Chondrocyte (in vitro differentiated cells): ENCODE data around the gene DGKB. TPM values are rescaled to one million over a fixed set of nuclear protein-coding genes. Genes with fewer than 3 reads are reported as not detected.

Experiments used
- DNase-seq: peaks from one replicate; pipeline ENCODE4 v3.0.0; 2021; ENCODE audit warnings: mixed read lengths, low spot score
- H3K27ac Mint-ChIP-seq: one replicate; pipeline ENCODE4 v1.8.0; 2021; ENCODE audit warnings: mild to moderate bottlenecking, moderate library complexity, mixed read lengths; ENCODE audit not compliant: unreplicated experiment
- H3K27me3 Mint-ChIP-seq: 2 replicates; pipeline ENCODE4 v1.8.0; 2021; ENCODE audit warnings: low read depth, mixed read lengths
- H3K36me3 Mint-ChIP-seq: 2 replicates; pipeline ENCODE4 v1.8.0; 2021; ENCODE audit warnings: low read depth, mixed read lengths
- H3K4me1 Mint-ChIP-seq: 2 replicates; pipeline ENCODE4 v1.8.0; 2021; ENCODE audit warnings: low read depth, mild to moderate bottlenecking, mixed read lengths
- H3K4me3 Mint-ChIP-seq: one replicate; pipeline ENCODE4 v1.8.0; 2021; ENCODE audit warnings: mild to moderate bottlenecking, moderate library complexity, mixed read lengths; ENCODE audit not compliant: unreplicated experiment
- H3K9me3 Mint-ChIP-seq: 2 replicates; pipeline ENCODE4 v1.8.0; 2021; ENCODE audit warnings: low read depth, mixed read lengths
- total RNA-seq: library from RNA; stranded (reverse); gene quantifications from 3 replicates; pipeline ENCODE4 v1.2.1, GENCODE V29; 2021
- TF ChIP-seq, protein P1 (sequence below): fragments of 200-600 bp; sonication (generic); IDR thresholded peaks from 2 replicates; pipeline ENCODE4 v1.5.0; 2021; ENCODE audit warnings: antibody characterized with exemption, mild to moderate bottlenecking, moderate library complexity

DGKB gene
- total RNA-seq, 1 donor from 2014 or later, result 0.60 TPM

DNA sequence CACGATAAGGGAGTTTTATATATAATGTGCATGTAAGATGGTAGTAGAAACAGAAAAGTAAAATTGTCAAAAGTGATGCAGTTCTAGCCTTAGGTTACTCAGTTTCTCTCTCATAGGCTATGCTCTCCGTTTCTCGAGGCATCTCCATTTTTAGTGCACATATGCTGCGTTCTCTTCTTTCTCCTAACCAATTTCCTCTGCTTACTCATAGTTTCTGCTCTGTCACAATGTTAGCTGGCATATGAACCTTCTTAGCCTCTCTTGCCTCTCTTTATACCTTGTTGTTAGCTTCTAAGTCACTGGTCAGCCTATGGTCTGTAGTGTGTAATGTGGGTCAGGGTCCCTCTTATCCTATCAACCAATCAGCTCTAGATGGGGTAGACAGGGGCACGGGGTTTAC, 632.5 kb downstream of the DGKB start:
- no peaks in the 10 kb centered on the region for H3K4me1 Mint-ChIP-seq
- no peak for DNase-seq
- H3K27me3 Mint-ChIP-seq, result no peaks in the 10 kb centered on the region
- H3K36me3 Mint-ChIP-seq, result no peaks in the 10 kb centered on the region
- TF ChIP-seq, protein P1, sequence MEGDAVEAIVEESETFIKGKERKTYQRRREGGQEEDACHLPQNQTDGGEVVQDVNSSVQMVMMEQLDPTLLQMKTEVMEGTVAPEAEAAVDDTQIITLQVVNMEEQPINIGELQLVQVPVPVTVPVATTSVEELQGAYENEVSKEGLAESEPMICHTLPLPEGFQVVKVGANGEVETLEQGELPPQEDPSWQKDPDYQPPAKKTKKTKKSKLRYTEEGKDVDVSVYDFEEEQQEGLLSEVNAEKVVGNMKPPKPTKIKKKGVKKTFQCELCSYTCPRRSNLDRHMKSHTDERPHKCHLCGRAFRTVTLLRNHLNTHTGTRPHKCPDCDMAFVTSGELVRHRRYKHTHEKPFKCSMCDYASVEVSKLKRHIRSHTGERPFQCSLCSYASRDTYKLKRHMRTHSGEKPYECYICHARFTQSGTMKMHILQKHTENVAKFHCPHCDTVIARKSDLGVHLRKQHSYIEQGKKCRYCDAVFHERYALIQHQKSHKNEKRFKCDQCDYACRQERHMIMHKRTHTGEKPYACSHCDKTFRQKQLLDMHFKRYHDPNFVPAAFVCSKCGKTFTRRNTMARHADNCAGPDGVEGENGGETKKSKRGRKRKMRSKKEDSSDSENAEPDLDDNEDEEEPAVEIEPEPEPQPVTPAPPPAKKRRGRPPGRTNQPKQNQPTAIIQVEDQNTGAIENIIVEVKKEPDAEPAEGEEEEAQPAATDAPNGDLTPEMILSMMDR, result no peak
- H3K4me3 Mint-ChIP-seq, result no peak overlapping the region
- no peaks in the 10 kb centered on the region for H3K9me3 Mint-ChIP-seq
- H3K27ac Mint-ChIP-seq, result no peak overlapping the region

DNA sequence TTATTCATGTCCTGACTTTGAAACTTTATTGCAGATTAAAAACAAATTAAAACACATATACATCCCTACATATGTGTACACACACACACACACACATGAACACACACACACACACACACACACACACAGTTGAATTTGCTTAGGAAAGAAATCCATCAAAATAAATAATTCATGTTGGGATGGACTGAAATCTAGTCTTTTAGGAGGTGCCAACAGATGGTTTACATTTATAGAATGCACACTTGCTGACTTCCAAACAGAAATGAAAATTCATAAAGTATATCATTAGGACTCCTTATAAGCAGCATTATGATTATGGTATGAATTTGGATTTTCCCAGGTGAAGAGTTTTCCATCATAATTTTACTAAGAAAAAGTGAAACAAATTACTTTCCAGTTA, 642.5 kb downstream of the DGKB start:
- no peaks in the 10 kb centered on the region for H3K4me1 Mint-ChIP-seq
- H3K27ac Mint-ChIP-seq, result no peak overlapping the region
- no peaks in the 10 kb centered on the region for H3K9me3 Mint-ChIP-seq
- H3K27me3 Mint-ChIP-seq, result no peaks in the 10 kb centered on the region
- no peak overlapping the region for H3K4me3 Mint-ChIP-seq
- TF ChIP-seq, protein P1, result no peak
- DNase-seq, result no peak
- no peaks in the 10 kb centered on the region for H3K36me3 Mint-ChIP-seq

DNA sequence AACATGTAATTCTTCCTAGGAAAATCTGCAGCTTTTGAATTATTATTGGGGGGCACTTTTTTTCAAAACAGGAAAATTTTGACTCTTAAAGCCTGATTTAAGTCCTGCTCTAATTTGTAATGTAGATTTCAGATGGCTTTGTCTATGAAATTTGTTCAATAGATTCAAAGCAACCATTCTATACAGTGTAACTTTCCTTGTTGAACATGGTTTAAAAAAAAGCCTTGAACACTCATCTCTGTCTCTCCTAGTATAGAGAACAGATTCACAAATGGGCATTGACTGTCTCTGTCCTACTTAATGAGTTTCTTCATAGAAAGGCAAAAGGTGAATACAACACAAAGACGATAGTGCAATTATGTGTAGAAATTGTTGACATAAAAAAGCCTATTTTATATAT, 643.7 kb downstream of the DGKB start:
- Mint-ChIP-seq H3K36me3 (no peaks in the 10 kb centered on the region), H3K27me3 (no peaks in the 10 kb centered on the region), H3K4me1 (no peaks in the 10 kb centered on the region), H3K4me3 (no peak overlapping the region), H3K9me3 (no peaks in the 10 kb centered on the region), H3K27ac (no peak overlapping the region)
- TF ChIP-seq, protein P1, result no peak
- no peak for DNase-seq

DNA sequence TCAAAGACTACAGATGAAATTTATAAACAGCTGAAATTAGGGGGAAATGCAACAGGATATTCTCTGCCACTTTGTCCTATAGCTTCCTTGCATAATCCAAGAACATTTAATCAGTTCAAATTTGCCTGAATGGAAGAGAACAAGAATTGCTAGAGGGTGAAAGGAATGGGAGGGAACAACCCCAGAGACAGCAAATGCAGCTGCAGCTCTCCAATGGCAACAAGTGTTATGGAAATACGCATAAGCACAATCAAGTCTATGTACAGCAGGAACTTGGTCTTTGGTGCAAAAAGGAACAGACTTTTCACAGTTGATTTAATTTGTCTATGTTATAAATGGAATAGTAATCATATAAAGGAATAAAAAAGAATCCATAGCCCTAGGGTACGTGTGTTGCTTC, 644.1 kb downstream of the DGKB start:
- no peak overlapping the region for H3K4me3 Mint-ChIP-seq
- no peak for DNase-seq
- no peak overlapping the region for H3K27ac Mint-ChIP-seq
- TF ChIP-seq, protein P1, result no peak
- H3K36me3 Mint-ChIP-seq, result no peaks in the 10 kb centered on the region
- no peaks in the 10 kb centered on the region for H3K9me3 Mint-ChIP-seq
- H3K27me3 Mint-ChIP-seq, result no peaks in the 10 kb centered on the region
- H3K4me1 Mint-ChIP-seq, result no peaks in the 10 kb centered on the region

DNA sequence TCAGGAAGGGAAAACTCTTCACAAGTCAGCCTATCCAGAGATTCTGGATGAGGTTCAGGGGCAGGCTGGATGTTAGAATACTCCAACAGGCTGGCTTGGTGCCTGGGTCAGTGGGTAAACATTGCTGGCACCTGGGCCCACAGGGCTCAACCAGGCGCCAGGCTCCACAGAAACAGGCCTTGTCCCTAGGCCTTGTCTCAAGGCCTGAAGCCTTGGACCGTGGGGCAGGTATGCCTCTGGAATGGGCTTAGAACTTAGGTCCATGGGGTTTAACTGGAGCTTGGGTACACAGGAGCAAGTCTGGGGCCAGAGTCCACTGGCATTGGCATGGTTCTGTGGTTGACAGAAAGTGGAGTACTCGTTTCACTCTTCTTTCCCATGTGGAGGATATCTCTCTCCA, 650.1 kb downstream of the DGKB start:
- no peak overlapping the region for H3K4me3 Mint-ChIP-seq
- H3K27ac Mint-ChIP-seq, result no peak overlapping the region

More for the DNA sequence above, 650.1 kb downstream of the DGKB start:
- H3K36me3 Mint-ChIP-seq, result no peaks in the 10 kb centered on the region
- DNase-seq, result peak; percentile 37
- no peaks in the 10 kb centered on the region for H3K4me1 Mint-ChIP-seq
- H3K27me3 Mint-ChIP-seq, result no peaks in the 10 kb centered on the region
- H3K9me3 Mint-ChIP-seq, result peaks cover 13% of the 10 kb centered on the region
- TF ChIP-seq, protein P1, result no peak
